ENCODE data around the gene LMNTD1. TPM values are rescaled to one million over a fixed set of nuclear protein-coding genes. Genes with fewer than 3 reads are reported as not detected.

LMNTD1 gene
- total and polyA plus RNA-seq, 10 of the 15 experiments (the other 5 are each of a cell fraction or from before 2014, with no cell fraction given) = not detected

- TF ChIP-seq ZBTB40 (IDR thresholded peaks at IDR 0.05; ENCODE audit: borderline replicate concordance) = no peak
Observed at GRCh38 chr12:25436206-25437030, 116.7 kb downstream of the LMNTD1 start (continued).

GRCh38 chr12:25435431-25435830 lies 117.7 kb downstream of the LMNTD1 start:
- H3K27ac ChIP-seq (ENCODE audit: control insufficient read depth, insufficient read depth) = no peak overlapping the region
- intact Hi-C loops (cut with micrococcal nuclease; ENCODE audit: unreplicated experiment) = no loop called here
- no peak overlapping the region for H3K4me2 ChIP-seq (ENCODE audit: control insufficient read depth, insufficient read depth)
- no peaks in the 10 kb centered on the region for H3K27me3 ChIP-seq (replicated peaks in 1 of 2; ENCODE audit: control insufficient read depth in 2 of 2, insufficient read depth in 2 of 2, low read length in 1 of 2)
- ChIA-PET SMC1A (ENCODE audit: uncharacterized antibody, unreplicated experiment) (interaction anchor here (0.7 to 2.0 kb wide), 11 partner anchors 8 to 853 kb away, joined by 3 to 9 read pairs (median 4); no protein-coding TSS in a partner anchor), POLR2A (no interaction called here), CTCF (interaction anchor here (0.6 to 3.2 kb wide), 24 partner anchors 9 to 1217 kb away, joined by 3 to 16 read pairs (median 4); no protein-coding TSS in a partner anchor), RAD21 (ENCODE audit: unreplicated experiment) (interaction anchor here (0.6 to 2.5 kb wide), 4 partner anchors 577 to 623 kb away, joined by 3 to 6 read pairs (median 3); no protein-coding TSS in a partner anchor)
- no peak for DNase-seq (ENCODE audit: low read depth, low spot score)
- 44% methylated on average over 3 of the region's 3 CpGs for WGBS (ENCODE audit: insufficient coverage, insufficient replicate concordance, low lambda C conversion rate, missing lambda C conversion rate)
- FAIRE-seq = no peak
- H2AFZ ChIP-seq (ENCODE audit: control insufficient read depth, low read depth, low read length) = no peak overlapping the region
- H3K9me3 ChIP-seq (replicated peaks; ENCODE audit: control insufficient read depth, insufficient read depth, low read length) = no peaks in the 10 kb centered on the region
- no peaks in the 10 kb centered on the region for H3K36me3 ChIP-seq (ENCODE audit: control insufficient read depth in 2 of 2, insufficient read depth in 2 of 2, low read length in 1 of 2)
- H3K9ac ChIP-seq (ENCODE audit: control insufficient read depth, insufficient read depth, low read length) = no peak overlapping the region
- no peaks in the 10 kb centered on the region for H3K4me1 ChIP-seq (ENCODE audit: control insufficient read depth, insufficient read depth, low read length)
- no peaks in the 10 kb centered on the region for H4K20me1 ChIP-seq (ENCODE audit: control insufficient read depth, insufficient read depth)
- H3K79me2 ChIP-seq (ENCODE audit: control insufficient read depth, insufficient read depth, low read length) = no peaks in the 10 kb centered on the region
- H3K4me3 ChIP-seq = no peak overlapping the region
- BruUV-seq (replicated peaks) = no TSS peak
- ATAC-seq = no peak
- in situ Hi-C loops (cut with MboI) = loop anchor here (5.0 kb wide), 1 partner anchor 592 kb away; no protein-coding TSS in a partner anchor
- no peak for TF ChIP-seq EED (IDR thresholded peaks at IDR 0.05; ENCODE audit: low read depth)
- TF ChIP-seq JUNB (IDR thresholded peaks at IDR 0.05) = no peak
- no peak for TF ChIP-seq CHD4 (IDR thresholded peaks at IDR 0.05)
- no peak for TF ChIP-seq NFIC (IDR thresholded peaks at IDR 0.05; ENCODE audit: low read depth, low read length)
- TF ChIP-seq SIX5 (IDR thresholded peaks at IDR 0.05; ENCODE audit: low read depth, low read length, severe bottlenecking) = no peak
- TF ChIP-seq CTCF (IDR thresholded peaks at IDR 0.05 in 2 of 3, conservative IDR thresholded peaks at IDR 0.05 in 1 of 3; ENCODE audit: control insufficient read depth in 2 of 3, extremely low read depth in 1 of 3, insufficient read depth in 1 of 3, low read depth in 3 of 3, low read length in 3 of 3) = no peak
- no peak for TF ChIP-seq ZSCAN29 (IDR thresholded peaks at IDR 0.05)
- no peak for TF ChIP-seq E2F8 (IDR thresholded peaks at IDR 0.05; ENCODE audit: low read depth, partially characterized antibody)
- no peak for TF ChIP-seq ATF7 (IDR thresholded peaks at IDR 0.05; ENCODE audit: low read depth)
- TF ChIP-seq POLR2AphosphoS5 (IDR thresholded peaks at IDR 0.05; ENCODE audit: low read length) = no peak
- no peak for TF ChIP-seq MYC (IDR thresholded peaks at IDR 0.05; ENCODE audit: insufficient read depth, insufficient read length, insufficient replicate concordance, low read length, severe bottlenecking)

Measured in GM12878 (cell line).